Transverse colon (tissue), 4 donors: ENCODE results near the gene MAF.
A peak's percentile ranks its signal among the peaks of the same experiment; 100 is the strongest.

ENCODE experiments used
- POLR2A ChIP-seq: fragments of 450-650 bp; IDR thresholded peaks from one replicate; pipeline ENCODE4 v1.6.1; 2016; ENCODE audit warnings: antibody characterized with exemption, mild to moderate bottlenecking, moderate library complexity
- POLR2AphosphoS5 ChIP-seq, 3 donors: sonication (generic); formaldehyde crosslinking; IDR thresholded peaks; one replicate each; pipeline ENCODE4 v1.6.1; 2016; ENCODE audit warnings: antibody characterized with exemption in 3 of 3
- TF ChIP-seq, protein P1 (sequence below), 5 experiments: fragments of 200-600 bp in 3 of 5; fragments of 450-650 bp in 2 of 5; sonication (generic) in 3 of 5; IDR thresholded peaks; 1 replicate in 2 of 5; 2 replicates in 3 of 5; pipeline ENCODE4 v1.5.1; 2016 to 2017; ENCODE audit warnings: antibody characterized with exemption in 5 of 5, inconsistent platforms in 3 of 5, mild to moderate bottlenecking in 2 of 5, moderate library complexity in 1 of 5

- TF ChIP-seq, protein P1, sequence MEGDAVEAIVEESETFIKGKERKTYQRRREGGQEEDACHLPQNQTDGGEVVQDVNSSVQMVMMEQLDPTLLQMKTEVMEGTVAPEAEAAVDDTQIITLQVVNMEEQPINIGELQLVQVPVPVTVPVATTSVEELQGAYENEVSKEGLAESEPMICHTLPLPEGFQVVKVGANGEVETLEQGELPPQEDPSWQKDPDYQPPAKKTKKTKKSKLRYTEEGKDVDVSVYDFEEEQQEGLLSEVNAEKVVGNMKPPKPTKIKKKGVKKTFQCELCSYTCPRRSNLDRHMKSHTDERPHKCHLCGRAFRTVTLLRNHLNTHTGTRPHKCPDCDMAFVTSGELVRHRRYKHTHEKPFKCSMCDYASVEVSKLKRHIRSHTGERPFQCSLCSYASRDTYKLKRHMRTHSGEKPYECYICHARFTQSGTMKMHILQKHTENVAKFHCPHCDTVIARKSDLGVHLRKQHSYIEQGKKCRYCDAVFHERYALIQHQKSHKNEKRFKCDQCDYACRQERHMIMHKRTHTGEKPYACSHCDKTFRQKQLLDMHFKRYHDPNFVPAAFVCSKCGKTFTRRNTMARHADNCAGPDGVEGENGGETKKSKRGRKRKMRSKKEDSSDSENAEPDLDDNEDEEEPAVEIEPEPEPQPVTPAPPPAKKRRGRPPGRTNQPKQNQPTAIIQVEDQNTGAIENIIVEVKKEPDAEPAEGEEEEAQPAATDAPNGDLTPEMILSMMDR (IDR thresholded peaks at IDR 0.05), result peak; percentile 76 to 84 (median 82)
- no peak for TF ChIP-seq POLR2A
- TF ChIP-seq POLR2AphosphoS5 (IDR thresholded peaks at IDR 0.05), result peak in 1 of 3 donors; percentile 20
These were observed 1.5 kb upstream of the MAF start for GRCh38 chr16:79601931-79602627.
